SJSA1 (cell line): ENCODE measurements around the gene EDRF1. TPM values are rescaled to one million over a fixed set of nuclear protein-coding genes. Genes with fewer than 3 reads are reported as not detected.

Source experiments
- DNase-seq, 2 experiments: peaks; one replicate each; pipeline ENCODE4 v3.0.0-alpha.2; 2015 to 2020; ENCODE audit warnings: low spot score in 2 of 2, low read depth in 1 of 2
- H3K27ac ChIP-seq: fragments of 250-450 bp; sonication (Bioruptor Pico); 2 replicates; pipeline ENCODE4 v1.5.1; 2020; ENCODE audit warnings: mild to moderate bottlenecking, moderate library complexity
- H3K27me3 ChIP-seq: fragments of 250-450 bp; sonication (Bioruptor Pico); replicated peaks from 2 replicates; pipeline ENCODE4 v1.5.1; 2020; ENCODE audit warnings: mild to moderate bottlenecking, moderate library complexity
- H3K36me3 ChIP-seq: fragments of 250-450 bp; sonication (Bioruptor Pico); 2 replicates; pipeline ENCODE4 v1.5.1; 2020; ENCODE audit warnings: mild to moderate bottlenecking
- H3K4me1 ChIP-seq: fragments of 250-450 bp; sonication (Bioruptor Pico); replicated peaks from 2 replicates; pipeline ENCODE4 v1.6.1; 2021; ENCODE audit warnings: mild to moderate bottlenecking
- H3K4me3 ChIP-seq: fragments of 250-450 bp; sonication (Bioruptor Pico); 2 replicates; pipeline ENCODE4 v1.5.1; 2020; ENCODE audit warnings: mild to moderate bottlenecking
- H3K9me3 ChIP-seq: fragments of 250-450 bp; sonication (Bioruptor Pico); replicated peaks from 2 replicates; pipeline ENCODE4 v1.5.1; 2020; ENCODE audit warnings: mild to moderate bottlenecking
- total RNA-seq: library from RNA; depleted of rRNA; stranded (reverse); fragments of >200 nt; shearing (Covaris generic); gene quantifications from 2 replicates; pipeline ENCODE4 v1.2.3, GENCODE V29; 2014; rRNA removed

The EDRF1 gene, protein sequence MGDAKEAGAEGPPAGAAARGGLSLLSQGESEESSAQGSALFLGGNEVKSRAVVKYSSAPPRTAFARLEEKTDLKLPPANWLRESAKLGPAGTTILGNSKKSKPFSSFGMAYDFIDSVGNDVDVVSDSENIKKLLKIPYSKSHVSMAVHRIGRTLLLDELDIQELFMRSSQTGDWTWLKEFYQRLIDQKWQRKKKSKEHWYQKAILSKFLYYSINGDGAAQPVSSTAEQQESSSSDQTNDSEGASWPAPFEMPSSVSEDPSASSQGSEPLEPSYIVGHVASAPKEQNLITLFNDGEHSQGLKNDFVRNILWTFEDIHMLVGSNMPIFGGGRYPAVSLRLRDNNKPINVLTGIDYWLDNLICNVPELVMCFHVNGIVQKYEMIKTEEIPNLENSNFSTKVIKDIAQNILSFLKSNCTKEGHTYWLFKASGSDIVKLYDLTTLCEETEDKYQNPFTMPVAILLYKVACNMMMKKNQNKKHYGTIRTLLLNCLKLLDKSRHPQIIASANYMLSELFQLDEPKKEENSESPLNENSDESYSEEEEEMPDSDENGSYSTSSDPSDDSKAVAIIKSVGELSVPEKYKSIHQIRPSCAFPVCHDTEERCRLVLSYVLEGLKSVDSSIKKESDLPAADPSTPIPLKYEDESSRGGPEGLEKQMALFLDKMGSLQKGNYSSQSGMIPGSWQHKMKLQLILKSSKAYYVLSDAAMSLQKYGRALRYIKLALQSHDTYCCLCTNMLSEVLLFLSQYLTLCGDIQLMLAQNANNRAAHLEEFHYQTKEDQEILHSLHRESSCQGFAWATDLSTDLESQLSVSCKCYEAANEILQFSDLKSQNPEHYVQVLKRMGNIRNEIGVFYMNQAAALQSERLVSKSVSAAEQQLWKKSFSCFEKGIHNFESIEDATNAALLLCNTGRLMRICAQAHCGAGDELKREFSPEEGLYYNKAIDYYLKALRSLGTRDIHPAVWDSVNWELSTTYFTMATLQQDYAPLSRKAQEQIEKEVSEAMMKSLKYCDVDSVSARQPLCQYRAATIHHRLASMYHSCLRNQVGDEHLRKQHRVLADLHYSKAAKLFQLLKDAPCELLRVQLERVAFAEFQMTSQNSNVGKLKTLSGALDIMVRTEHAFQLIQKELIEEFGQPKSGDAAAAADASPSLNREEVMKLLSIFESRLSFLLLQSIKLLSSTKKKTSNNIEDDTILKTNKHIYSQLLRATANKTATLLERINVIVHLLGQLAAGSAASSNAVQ
- total RNA-seq, result 25.5 and 32.8 TPM in 2 replicates

DNA sequence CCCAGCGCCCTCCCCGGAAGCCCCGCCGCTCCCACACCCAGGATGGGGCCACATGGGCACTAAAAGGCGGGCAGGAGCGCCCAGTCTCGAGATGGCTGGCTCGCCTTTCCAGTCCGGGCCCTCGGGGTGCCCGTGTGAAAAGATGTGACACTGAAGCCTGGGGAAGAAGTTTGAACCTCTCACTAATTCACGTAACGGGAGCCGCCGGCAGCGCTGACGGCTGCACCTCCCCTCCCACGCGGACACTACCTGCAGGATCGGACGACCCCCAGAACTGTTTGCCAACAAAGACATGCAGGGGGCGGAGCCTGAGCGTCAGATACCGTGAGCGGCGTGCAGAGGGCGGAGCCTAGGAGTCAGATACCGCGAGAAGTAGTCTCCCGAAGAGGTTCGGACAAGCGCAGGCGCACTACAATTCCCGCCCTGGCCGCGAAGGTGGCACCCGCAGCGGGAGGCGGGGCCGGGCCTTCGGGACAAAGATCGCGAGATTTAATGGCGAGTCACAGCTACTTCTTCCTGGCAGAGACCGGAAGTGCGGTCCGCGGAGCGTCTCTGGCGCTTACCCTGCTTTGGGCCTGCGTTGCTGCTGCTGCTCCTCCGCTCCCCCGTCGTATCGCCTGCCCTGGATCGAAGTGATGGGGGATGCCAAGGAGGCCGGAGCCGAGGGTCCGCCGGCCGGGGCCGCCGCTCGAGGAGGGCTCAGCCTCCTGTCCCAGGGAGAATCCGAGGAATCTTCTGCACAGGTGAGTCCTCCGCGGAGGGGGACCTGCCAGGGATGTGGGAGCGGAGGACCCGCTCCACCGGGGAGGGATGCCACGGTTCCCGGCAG is at the start of gene EDRF1:
Gene EDRF1 (plus strand): TSS at position 537 of the 829 bp plus-strand sequence. CDS start 99 bp downstream, at position 636.
- no peaks in the 10 kb centered on the region for H3K27me3 ChIP-seq
- peaks cover 44% of the 10 kb centered on the region for H3K36me3 ChIP-seq
- H3K9me3 ChIP-seq, result no peaks in the 10 kb centered on the region
- H3K4me3 ChIP-seq, result peak within 1 kb of the TSS; percentile 82
- peak within 1 kb of the TSS; percentile 71 for H3K27ac ChIP-seq
- H3K4me1 ChIP-seq, result peaks cover 7% of the 10 kb centered on the region; the same call in 1 of the 2 replicates
- DNase-seq, result peak; percentile 98 to 99

DNA sequence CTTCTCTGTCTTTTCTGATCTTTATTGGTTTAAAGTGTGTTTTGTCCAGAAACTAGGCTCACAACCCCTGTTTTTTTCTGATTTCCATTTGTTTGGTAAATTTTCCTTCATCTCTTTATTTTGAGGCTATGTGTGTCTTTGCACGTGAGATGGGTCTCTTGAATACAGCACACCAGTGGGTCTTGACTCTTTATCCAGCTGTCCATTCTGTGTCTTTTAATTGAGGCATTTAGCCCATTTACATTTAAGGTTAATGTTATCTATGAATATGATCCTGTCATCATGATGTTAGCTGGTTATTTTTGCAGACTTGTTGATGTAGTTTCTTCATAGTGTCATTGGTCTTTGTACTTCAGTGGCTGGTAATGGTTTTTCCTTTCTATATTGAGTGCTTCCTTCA is 46.6 kb upstream of the EDRF1 start:
- Histone ChIP-seq H3K27ac (no peak overlapping the region), H3K27me3 (no peaks in the 10 kb centered on the region), H3K9me3 (no peaks in the 10 kb centered on the region), H3K4me3 (no peak overlapping the region), H3K4me1 (no peaks in the 10 kb centered on the region), H3K36me3 (no peaks in the 10 kb centered on the region)
- DNase-seq, result no peak

DNA sequence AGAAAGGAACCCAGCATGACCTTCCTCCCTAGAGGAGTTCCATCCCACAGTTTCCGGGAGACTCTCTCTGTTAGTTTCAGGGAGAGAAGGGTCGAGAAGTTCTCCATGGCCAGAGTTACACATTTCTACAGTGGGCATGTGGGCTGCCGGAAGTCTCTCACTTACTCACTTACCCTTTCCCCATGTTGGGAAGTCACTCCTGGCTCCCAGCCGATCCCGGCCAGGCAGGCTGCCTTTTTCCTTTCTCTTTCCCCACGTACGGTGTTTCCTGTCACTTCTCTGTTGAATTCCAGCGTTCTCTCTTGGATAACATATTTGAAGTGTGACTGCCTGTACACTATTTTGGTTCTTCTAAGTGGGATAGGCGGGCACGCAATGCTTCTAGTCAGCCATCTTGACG is 40.1 kb upstream of the EDRF1 start:
- no peak for DNase-seq
- Histone ChIP-seq H3K36me3 (no peaks in the 10 kb centered on the region), H3K27me3 (0 out of 2 replicates have a peak, but pooled peaks cover 6% of the 10 kb centered on the region), H3K4me3 (no peak overlapping the region), H3K9me3 (no peaks in the 10 kb centered on the region), H3K27ac (no peak overlapping the region), H3K4me1 (no peaks in the 10 kb centered on the region)

DNA sequence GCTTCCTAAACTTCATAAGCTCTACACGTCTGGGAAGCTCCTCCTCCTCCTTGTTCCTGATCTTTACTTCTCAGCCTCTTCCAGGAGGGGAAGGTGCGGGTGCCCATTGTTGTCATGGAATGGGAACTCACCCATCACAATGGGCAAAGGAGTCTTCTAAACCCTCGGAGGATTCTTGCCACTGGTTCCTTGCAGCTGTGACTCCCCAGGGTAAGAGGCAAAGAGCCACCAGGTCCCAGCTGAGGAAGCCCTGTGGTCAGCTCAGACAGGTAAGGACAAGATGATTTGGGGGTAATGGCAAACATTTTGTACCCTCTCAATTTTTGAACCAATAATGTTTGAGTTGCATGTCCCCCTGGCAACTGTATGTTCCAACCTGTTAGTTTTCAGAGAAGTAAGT is 36.4 kb upstream of the EDRF1 start, which contains the start of gene TEX36:
Gene TEX36 (minus strand): TSS at position 101 of the 400 bp plus-strand sequence. CDS start 174 bp downstream, outside the sequence.
- Histone ChIP-seq H3K9me3 (no peaks in the 10 kb centered on the region), H3K4me1 (no peaks in the 10 kb centered on the region), H3K4me3 (no peak within 1 kb of the TSS), H3K36me3 (no peaks in the 10 kb centered on the region), H3K27ac (no peak within 1 kb of the TSS), H3K27me3 (0 out of 2 replicates have a peak, but pooled peaks cover 6% of the 10 kb centered on the region)
- DNase-seq, result no peak

DNA sequence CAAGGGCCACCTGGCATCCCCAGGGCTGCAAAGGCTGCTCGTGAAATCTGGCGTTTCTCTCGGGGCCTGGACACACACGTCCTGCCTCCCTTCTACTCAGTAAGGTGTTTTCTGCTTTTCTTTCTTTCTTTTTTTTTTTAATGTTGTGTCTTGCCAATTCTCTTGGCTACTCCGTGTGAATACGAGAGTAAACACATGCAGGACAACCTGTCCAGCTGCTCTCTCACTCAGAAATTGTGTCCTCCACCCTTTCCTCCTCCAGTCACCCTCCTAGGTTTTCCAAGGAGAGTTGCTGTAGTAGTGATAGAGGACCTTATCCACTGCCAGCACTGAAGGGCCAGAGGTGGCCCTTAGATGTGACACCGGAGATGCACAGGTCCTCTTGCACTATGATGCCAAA is 35.7 kb upstream of the EDRF1 start:
- H3K36me3 ChIP-seq, result no peaks in the 10 kb centered on the region

DNA sequence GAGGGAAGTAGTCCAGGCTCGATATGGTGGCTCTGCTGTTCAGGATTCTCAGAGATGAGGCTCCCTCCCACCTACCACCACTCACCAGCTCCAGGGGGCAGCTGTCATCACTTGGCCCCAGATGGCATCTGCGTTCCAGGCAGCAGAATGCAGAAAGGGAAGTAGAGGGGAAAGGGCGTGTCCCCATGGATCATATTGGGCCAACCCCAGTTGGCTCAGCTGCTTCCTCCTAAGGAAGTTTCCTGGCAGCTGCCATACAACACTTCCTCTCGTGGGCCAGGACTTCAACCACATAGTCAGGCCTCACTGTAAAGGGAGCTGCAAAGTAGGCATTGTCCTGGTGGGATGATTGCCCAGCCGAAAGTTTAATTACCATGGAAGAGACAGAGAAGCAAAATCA is 34.9 kb upstream of the EDRF1 start:
- H3K9me3 ChIP-seq, result no peaks in the 10 kb centered on the region
- H3K4me3 ChIP-seq, result no peak overlapping the region
- no peaks in the 10 kb centered on the region for H3K4me1 ChIP-seq
- no peaks in the 10 kb centered on the region for H3K36me3 ChIP-seq
- H3K27me3 ChIP-seq, result peaks cover 6% of the 10 kb centered on the region; the same call in 1 of the 2 replicates
- no peak overlapping the region for H3K27ac ChIP-seq
- no peak for DNase-seq

More for the DNA sequence above, 35.7 kb upstream of the EDRF1 start:
- no peaks in the 10 kb centered on the region for H3K9me3 ChIP-seq
- no peak overlapping the region for H3K4me3 ChIP-seq
- no peak overlapping the region for H3K27ac ChIP-seq
- H3K27me3 ChIP-seq, result 0 out of 2 replicates have a peak, but pooled peaks cover 6% of the 10 kb centered on the region
- H3K4me1 ChIP-seq, result no peaks in the 10 kb centered on the region
- DNase-seq, result no peak

DNA sequence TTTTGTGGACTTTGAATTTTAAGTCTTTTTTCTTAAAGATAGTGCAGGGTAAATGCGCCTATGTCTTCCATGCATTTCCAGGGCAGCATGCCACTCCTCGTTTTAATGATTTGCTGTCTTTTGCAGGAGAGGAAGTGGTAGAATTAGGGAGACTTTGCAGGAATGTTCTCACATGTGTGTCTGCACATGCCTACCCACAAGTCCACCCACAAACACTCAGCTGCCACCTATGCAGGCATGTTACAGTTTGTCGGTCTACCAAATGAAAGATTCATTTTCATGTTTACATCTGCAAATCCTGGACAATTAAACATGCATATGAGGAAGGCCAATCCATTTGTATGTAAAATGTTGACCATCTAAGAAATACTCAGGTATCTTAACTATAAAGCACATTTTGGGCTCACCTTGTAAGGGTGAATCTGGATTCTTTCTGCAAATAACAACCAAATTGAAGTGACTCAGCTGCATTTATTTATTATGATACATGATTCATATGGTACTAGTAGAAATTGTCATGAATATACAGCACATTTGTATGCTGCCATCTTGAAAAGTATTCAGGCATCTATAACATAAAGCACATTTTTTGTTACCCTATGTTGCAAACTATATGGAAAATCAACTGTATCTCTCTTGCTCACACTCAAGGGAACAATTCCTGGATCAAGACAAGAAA is 31.9 kb upstream of the EDRF1 start:
- H3K4me1 ChIP-seq, result no peaks in the 10 kb centered on the region
- H3K4me3 ChIP-seq, result no peak overlapping the region
- H3K27ac ChIP-seq, result no peak overlapping the region
- H3K27me3 ChIP-seq, result peaks cover 8% of the 10 kb centered on the region
- H3K9me3 ChIP-seq, result no peaks in the 10 kb centered on the region
- no peak for DNase-seq
- no peaks in the 10 kb centered on the region for H3K36me3 ChIP-seq

DNA sequence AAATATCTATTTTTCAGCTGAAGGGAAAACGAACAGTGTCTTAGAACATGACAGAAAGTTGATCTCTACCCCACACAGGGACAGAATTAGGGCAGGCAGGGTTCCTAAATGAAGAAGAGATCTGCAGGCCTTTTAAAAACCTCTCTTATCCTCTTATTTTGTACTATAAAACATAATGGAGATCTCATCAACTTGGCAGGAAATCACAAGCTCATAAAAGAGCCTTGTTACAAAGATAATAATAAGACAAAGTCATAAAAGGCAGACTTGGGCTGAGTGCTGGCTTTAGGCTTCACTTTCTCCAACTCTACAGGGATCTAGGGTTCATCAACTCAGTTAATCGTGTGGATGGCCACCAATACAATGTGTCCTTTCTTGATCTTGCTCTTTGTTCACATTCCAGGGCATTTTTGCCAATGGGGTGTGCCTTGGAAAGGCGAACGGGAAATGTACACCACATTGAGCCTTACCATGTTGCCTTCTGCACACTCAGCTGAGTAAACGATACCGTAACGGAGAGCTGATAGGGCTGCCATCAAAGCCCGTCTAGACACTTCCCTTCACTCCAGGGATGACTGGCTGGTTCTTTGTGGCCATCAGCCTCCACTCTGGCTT is 29.4 kb upstream of the EDRF1 start:
- Histone ChIP-seq H3K9me3 (no peaks in the 10 kb centered on the region), H3K27me3 (peaks cover 8% of the 10 kb centered on the region), H3K36me3 (no peaks in the 10 kb centered on the region), H3K4me1 (no peaks in the 10 kb centered on the region), H3K4me3 (no peak overlapping the region), H3K27ac (no peak overlapping the region)
- DNase-seq, result no peak

DNA sequence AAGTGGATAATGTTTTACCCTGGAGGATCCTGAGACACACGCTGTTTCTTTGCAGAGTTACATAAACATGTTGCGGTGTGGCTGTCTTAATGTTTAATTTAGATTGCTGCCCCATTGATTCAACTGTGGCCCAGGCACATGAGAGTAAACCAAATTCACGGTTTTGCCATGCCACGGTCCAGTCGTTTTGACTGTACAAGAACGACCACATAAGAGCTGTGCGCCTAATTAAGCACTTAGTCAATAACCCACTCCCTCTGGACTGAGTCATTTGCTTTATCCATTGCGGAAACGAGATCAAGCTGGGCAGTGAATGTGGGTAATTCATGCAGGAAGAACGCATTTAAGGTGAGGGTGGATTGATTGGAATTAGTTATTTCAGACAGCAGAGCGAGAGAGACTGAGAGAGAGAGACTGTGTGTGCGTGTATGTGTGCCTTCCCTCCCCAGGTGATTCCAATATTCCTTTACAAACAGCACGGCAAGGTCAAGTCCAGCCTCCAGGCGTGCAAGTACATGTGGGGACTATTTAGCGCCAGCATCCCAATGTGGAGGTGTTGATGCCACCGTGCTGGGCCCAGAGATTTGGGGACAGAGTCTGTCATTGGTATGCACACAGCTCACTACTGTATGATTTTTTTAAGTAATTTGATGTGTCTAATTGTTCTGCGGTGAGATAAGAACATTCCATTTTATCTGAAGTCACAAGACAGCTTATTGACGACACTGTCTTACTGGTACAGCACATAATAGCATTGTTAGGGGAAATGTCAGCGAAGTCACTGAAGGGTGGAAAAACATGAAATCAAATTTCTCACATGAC is 28.1 kb upstream of the EDRF1 start:
- no peaks in the 10 kb centered on the region for H3K4me1 ChIP-seq
- DNase-seq, result no peak
- no peak overlapping the region for H3K27ac ChIP-seq

DNA sequence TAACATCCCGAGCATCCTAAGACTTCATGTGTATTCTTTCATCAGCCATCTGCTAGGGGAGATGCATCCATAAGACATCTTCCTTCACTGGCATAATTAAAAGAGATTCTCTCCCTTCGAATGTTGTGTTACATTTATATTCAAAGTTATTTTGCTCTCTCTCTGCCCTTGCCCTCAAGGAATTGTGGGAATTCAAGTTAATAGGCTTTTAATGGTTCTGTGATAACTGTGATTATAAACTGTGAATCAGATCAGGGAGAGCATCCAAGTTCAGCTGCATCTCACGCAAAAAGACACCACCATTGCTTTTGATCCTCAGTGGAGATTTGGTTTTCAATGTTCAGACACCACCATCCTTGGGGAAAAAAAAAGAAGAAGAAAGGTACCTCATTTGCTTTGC is 27.3 kb upstream of the EDRF1 start:
- no peaks in the 10 kb centered on the region for H3K4me1 ChIP-seq
- H3K36me3 ChIP-seq, result no peaks in the 10 kb centered on the region
- no peak overlapping the region for H3K27ac ChIP-seq
- H3K9me3 ChIP-seq, result no peaks in the 10 kb centered on the region
- peaks cover 8% of the 10 kb centered on the region for H3K27me3 ChIP-seq
- no peak overlapping the region for H3K4me3 ChIP-seq
- DNase-seq, result no peak

More for the DNA sequence above, 28.1 kb upstream of the EDRF1 start:
- Histone ChIP-seq H3K4me3 (no peak overlapping the region), H3K27me3 (peaks cover 8% of the 10 kb centered on the region), H3K9me3 (no peaks in the 10 kb centered on the region), H3K36me3 (no peaks in the 10 kb centered on the region)
